Astrocyte (in vitro differentiated cells and primary cell): ENCODE results near the gene GKN2.

Experiments used
- EZH2 ChIP-seq: IDR thresholded peaks from 2 replicates; pipeline ENCODE4 v1.6.1; 2012; ENCODE audit warnings: mild to moderate bottlenecking, low read length, inconsistent platforms; ENCODE audit not compliant: insufficient read depth
- TF ChIP-seq, protein P1 (sequence below): IDR thresholded peaks from 2 replicates; pipeline ENCODE4 v1.5.1; 2011; ENCODE audit warnings: low read depth, mild to moderate bottlenecking, inconsistent platforms, low read length, moderate library complexity; ENCODE audit not compliant: insufficient read depth

GRCh38 chr2:68964282-68964681, 11.6 kb upstream of the GKN2 start:
- TF ChIP-seq, protein P1, sequence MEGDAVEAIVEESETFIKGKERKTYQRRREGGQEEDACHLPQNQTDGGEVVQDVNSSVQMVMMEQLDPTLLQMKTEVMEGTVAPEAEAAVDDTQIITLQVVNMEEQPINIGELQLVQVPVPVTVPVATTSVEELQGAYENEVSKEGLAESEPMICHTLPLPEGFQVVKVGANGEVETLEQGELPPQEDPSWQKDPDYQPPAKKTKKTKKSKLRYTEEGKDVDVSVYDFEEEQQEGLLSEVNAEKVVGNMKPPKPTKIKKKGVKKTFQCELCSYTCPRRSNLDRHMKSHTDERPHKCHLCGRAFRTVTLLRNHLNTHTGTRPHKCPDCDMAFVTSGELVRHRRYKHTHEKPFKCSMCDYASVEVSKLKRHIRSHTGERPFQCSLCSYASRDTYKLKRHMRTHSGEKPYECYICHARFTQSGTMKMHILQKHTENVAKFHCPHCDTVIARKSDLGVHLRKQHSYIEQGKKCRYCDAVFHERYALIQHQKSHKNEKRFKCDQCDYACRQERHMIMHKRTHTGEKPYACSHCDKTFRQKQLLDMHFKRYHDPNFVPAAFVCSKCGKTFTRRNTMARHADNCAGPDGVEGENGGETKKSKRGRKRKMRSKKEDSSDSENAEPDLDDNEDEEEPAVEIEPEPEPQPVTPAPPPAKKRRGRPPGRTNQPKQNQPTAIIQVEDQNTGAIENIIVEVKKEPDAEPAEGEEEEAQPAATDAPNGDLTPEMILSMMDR: no peak
- no peak for TF ChIP-seq EZH2
